ENCODE results near the gene ACKR2.

Gene ACKR2

GRCh38 chr3:42830437-42831320, 21.4 kb downstream of the ACKR2 start:
- peak; percentile 63 for DNase-seq

GRCh38 chr3:42831321-42831713, 22.1 kb downstream of the ACKR2 start:
- DNase-seq: peak; percentile 87

- DNase-seq: no peak
Measured at GRCh38 chr3:42836150-42837123, 27.2 kb downstream of the ACKR2 start.

- DNase-seq: no peak
Measured at GRCh38 chr3:42838571-42838970, 29.3 kb downstream of the ACKR2 start.

DNA sequence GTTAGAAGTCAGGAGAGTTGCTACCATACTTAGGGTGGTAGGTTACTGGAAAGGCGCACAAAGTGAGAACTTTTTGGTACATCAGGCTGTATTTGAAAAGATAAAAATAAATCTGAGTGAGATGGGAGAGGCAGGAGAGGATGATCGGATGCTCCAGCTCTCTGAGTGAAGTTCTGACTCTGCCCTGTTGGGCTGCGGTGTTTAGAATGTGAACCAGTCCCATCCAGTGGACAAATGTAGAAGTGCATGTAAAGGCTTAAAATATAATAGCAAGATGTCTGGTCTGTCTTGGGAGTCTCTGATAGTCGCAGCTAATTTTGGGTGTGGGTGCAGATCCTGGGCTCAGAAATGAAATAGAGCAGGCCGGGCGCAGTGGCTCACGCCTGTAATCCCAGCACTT, 30.4 kb downstream of the ACKR2 start:
- peak; percentile 70 for DNase-seq

DNA sequence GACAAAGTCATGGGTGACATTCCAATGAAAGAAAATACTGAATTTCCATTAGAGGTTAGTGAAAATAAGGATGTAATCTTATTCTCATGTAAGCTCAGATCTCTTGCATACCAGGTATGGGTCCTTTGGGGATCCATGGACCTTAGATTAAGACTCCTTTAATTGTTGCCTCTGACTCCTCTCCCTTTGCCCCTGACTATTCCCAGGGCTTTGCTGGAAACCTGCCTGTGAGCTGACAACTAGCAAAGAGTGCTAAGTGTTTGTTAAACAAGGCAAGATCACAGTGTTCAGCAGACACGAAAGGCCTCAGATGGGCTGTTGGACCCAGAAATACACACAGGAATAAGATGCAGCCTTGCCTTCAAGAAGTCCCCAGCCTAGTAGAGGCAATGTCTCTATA, 32.1 kb downstream of the ACKR2 start:
- DNase-seq: no peak

DNA sequence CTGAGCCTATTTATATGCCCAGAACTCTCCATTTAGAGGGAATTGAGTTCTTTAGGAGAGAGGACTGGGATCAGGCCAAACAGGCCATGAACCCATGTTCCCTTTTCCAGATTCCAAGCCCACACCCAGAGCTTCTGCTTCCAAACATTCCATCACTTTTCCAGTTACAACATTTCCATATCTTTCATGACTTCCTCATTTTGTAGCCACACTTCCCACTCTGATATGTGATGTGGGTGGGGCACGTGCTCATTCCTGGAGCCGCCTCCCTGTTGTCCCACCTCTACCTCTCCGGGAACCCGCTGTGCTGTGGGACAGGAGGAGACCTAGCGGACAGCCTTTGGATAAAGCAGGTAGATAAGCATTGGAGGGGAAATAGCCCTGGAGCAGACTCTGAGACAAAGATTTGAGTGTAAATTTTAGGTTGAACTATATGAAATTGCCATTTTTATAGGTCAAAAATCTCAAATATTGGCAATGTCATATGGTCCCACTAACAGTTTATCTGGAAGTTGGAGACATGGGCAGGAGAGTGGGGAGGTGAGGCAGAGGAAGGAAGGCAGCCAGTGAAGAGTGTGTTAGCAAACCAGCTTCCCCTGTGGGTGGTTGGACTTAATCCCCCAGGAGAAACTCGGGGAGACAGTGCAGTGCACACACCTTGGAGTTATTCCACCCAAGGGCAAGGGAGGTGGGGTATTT, 34.6 kb downstream of the ACKR2 start:
- DNase-seq: peak; percentile 29

DNA sequence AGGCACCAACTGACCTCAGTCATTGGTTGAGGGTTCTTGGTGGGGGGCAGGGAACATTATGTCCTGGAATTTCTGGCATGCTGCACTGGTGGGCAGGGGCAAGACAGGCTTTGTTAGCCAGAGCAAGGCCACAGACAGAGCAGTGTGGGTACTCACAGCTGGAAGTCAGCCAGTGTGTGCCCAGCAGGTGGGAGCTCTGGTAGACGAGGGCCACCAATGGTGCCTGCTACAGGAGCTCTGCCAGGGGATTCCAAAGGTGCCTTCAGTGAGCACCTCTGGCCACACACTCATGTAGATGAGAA, 35.1 kb downstream of the ACKR2 start:
- DNase-seq: peak; percentile 55

GRCh38 chr3:42844815-42845214, 35.6 kb downstream of the ACKR2 start:
- no peak for DNase-seq

GRCh38 chr3:42846685-42847522, 37.7 kb downstream of the ACKR2 start:
- DNase-seq: no peak

GRCh38 chr3:42847731-42848130, 38.5 kb downstream of the ACKR2 start:
- peak; percentile 51 for DNase-seq

DNA sequence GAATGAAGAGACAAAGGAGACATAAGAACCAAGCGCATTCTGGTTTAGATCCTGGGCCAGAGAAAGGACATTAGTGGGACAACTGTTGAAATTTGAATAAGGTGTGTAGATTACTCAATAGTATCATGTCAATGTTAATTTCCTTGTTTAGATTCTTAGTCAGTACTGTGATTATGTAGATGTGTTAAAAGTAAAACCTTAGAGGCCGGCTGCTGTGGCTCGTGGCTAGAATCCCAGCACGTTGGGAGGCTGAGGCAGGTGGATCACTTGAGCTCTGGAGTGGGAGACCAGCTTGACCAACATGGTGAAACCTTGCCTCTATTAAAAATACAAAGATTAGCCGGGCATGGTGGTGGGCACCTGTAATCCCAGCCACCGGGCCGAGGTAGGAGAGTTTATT, 39.8 kb downstream of the ACKR2 start:
- peak; percentile 27 for DNase-seq

DNA sequence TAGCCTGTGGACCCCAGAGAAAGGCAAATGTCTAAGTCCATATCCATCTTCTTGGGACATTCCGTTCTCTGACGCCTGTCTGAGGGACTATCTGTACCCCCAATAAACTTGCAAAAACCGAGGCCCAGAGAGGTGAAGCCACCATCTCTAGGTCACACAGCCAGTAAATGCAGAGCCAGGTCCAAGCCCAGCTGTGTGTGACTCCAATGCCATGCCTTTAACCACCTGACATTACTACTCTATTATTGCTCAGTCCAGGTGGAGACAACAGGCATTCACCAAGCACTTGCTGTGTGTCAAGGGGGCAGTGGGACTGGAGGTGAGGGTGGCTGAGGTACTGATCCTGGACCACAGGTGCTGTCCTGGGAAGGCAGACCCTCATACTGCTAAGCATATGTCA, 41.0 kb downstream of the ACKR2 start:
- peak; percentile 24 for DNase-seq

GRCh38 chr3:42851228-42851834, 42.1 kb downstream of the ACKR2 start:
- DNase-seq: peak; percentile 77

DNA sequence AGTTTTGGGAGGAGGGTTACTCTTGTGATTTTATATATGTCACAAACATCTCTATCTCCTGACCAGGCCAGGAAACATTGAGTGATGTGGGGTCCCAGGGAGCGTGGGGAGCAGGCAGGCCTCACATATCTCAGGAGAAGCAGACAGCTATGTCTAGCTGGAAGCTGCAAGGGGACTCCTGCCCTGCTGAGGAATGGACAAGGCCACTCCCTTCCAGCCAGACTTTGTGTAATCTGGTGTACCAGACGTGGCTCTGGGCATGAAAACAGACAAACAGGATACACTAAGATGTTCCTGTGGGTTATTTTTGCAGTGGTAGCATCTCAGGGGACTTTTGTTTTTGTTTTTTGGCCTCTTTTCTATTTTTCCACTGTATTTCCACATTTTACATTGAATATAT, 43.2 kb downstream of the ACKR2 start:
- peak; percentile 72 for DNase-seq

GRCh38 chr3:42853056-42853455, 43.8 kb downstream of the ACKR2 start:
- DNase-seq: no peak

DNA sequence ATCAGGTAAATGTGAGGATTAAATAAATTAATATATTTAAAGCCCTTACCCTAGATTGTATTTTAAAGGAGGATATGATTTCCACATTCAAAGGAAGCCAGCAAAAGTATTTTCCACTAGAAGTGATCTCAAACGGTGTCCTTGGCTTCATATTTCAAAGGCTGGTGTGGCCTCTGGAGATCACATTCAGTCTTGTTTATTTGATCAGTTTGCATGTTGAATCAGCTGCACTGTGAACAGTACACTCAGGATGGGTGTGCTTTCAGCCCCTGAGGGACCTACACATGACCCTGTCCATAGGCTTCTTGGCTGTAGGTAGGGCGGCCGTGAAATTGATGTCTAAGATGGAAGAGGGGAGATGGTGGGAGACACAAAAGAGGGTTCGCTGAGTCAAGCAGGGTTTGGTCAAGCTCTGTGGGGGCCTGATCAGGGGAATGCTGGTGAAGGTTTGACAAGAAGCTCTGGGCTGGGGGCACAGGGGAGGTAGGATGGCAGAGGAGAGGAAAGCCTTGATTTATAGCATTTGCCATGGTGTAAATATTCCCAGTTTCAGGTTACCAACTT, 44.6 kb downstream of the ACKR2 start:
- DNase-seq: peak; percentile 46

- DNase-seq: peak; percentile 15
Measured at GRCh38 chr3:42855219-42855546, 45.9 kb downstream of the ACKR2 start.

DNA sequence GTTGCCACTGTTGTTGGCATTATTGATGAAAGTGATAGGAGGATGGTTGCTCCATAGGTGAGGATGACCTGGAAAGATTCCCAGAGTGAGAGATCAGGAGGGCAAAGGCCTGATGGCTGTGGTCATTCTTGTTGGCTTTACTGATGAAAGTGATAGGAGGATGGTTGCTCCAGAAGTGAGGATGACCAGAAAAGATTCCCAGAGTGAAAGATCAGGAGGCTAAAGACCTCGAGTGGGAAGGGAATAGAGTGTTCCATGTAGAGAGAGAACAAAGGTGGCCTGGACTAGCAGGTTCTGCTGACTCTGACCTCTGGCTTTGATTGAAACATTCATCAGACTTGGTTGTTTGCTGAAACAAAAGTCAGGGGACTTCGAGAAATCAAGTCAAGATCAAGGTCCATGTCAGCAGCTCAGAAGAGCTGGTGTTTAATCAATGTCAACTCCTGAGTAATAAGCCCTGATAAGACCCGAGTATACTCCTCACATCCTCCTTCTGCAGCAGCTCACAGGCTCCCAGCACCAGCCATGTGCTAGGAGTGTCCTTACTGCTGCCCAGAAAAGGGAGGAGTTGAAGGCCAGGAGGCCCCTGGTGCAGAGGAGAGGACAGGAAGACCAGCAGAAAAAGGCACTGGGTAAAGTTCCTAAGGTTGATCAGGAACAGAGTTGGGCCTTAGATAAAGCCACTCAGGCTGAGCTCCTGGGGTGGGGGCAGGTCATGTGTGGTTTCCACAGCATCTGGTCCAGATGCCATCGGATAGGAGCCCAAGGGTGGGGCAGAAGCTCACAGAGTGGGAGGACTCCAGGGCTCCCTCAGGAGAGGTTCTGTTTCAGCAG, 46.5 kb downstream of the ACKR2 start:
- DNase-seq: peak; percentile 25

GRCh38 chr3:42856544-42856943, 47.3 kb downstream of the ACKR2 start:
- no peak for DNase-seq
